K562 (cell line): ENCODE data around the gene FSTL4. TPM values are rescaled to one million over a fixed set of nuclear protein-coding genes. Genes with fewer than 3 reads are reported as not detected.

Experiments
- BRD9 ChIP-seq: fragments of 450-650 bp; IDR thresholded peaks from 2 replicates; pipeline ENCODE4 v1.6.1; 2018; ENCODE audit warnings: low read depth; ENCODE audit not compliant: partially characterized antibody
- CREB5 ChIP-seq: fragments of 250-450 bp; sonication (Bioruptor Pico); IDR thresholded peaks from 2 replicates; pipeline ENCODE4 v1.5.0; 2020; ENCODE audit warnings: mild to moderate bottlenecking
- KHSRP ChIP-seq: fragments of 450-650 bp; IDR thresholded peaks from 2 replicates; pipeline ENCODE4 v1.6.1; 2017
- MAZ ChIP-seq, 2 experiments: fragments of 450-650 bp in 1 of 2; sonication (generic) in 1 of 2; formaldehyde crosslinking; IDR thresholded peaks in 1 of 2; conservative IDR thresholded peaks in 1 of 2; 2 replicates each; pipeline versions ENCODE4 v1.4.0 to v1.5.0; 2020; ENCODE audit warnings: mild to moderate bottlenecking in 1 of 2, missing genetic modification reagents in 1 of 2
- SMC3 ChIP-seq: conservative IDR thresholded peaks from 2 replicates; pipeline ENCODE4 v1.6.1; 2011; ENCODE audit warnings: low read depth, low read length, improper control_type of control experiment; ENCODE audit not compliant: insufficient read depth
- STAG1 ChIP-seq: sonication (generic); formaldehyde crosslinking; IDR thresholded peaks from 2 replicates; pipeline ENCODE4 v1.5.0; 2020; ENCODE audit warnings: missing genetic modification reagents, borderline replicate concordance
- YY1 ChIP-seq, 3 experiments: IDR thresholded peaks; 2 replicates each; pipeline ENCODE4 v1.6.1; 2011; ENCODE audit warnings: low read length in 2 of 3, mild to moderate bottlenecking in 2 of 3, moderate library complexity in 2 of 3, borderline replicate concordance in 1 of 3, control low read depth in 1 of 3, low read depth in 1 of 3; ENCODE audit not compliant: insufficient read depth in 3 of 3, insufficient replicate concordance in 2 of 3, control insufficient read depth in 1 of 3, insufficient read length in 1 of 3; ENCODE audit errors: extremely low read depth in 1 of 3
- ZNF184 ChIP-seq: sonication (generic); formaldehyde crosslinking; IDR thresholded peaks from 2 replicates; pipeline ENCODE4 v1.5.0; 2020; ENCODE audit warnings: missing genetic modification reagents
- polyA plus RNA-seq, 8 experiments: library from polyadenylated mRNA; depleted of rRNA in 4 of 8; stranded (reverse) in 5 of 8; unstranded in 3 of 8; fragments of >200 nt; fragmentation: Nextera tagmentation in 2 of 8; fragmentation: Illumina TruSeq in 1 of 8; extraction: Ambion mirVana in 2 of 8; extraction: Trizol in 1 of 8; gene quantifications; 2 replicates each; pipeline versions ENCODE4 v1.2.1 to v1.2.3, GENCODE V29; 2011 to 2014; ENCODE audit warnings: inconsistent platforms in 1 of 8, missing spikeins in 1 of 8
- total RNA-seq, 7 experiments: library from RNA; depleted of rRNA in 6 of 7; stranded (reverse); fragments of >200 nt in 6 of 7; fragmentation: Illumina TruSeq in 2 of 7; extraction: Trizol in 2 of 7; gene quantifications; 2 replicates each; pipeline versions ENCODE4 v1.2.1 to v1.2.3, GENCODE V29; 2011 to 2021; ENCODE audit warnings: low replicate concordance in 1 of 7
- TF ChIP-seq, protein P1 (sequence below): fragments of 250-450 bp; sonication (Bioruptor Pico); IDR thresholded peaks from 2 replicates; pipeline ENCODE4 v1.9.0; 2021; ENCODE audit warnings: mild to moderate bottlenecking, inconsistent platforms
- TF ChIP-seq, protein P2 (sequence below): fragments of 250-450 bp; sonication (Bioruptor Pico); IDR thresholded peaks from 2 replicates; pipeline ENCODE4 v1.8.0; 2021; ENCODE audit warnings: mild to moderate bottlenecking, moderate library complexity
- TF ChIP-seq, protein P3 (sequence below): sonication (generic); formaldehyde crosslinking; IDR thresholded peaks from 2 replicates; pipeline ENCODE4 v1.8.0; 2022; ENCODE audit warnings: missing genetic modification reagents, mild to moderate bottlenecking, moderate library complexity, borderline replicate concordance

FSTL4 gene
- total and polyA plus RNA-seq, 9 of the 15 experiments (the other 6 are each of a cell fraction or from before 2014, with no cell fraction given), result 0.08 to 0.18 (median 0.10) TPM; not detected in 5

- TF ChIP-seq, protein P1, sequence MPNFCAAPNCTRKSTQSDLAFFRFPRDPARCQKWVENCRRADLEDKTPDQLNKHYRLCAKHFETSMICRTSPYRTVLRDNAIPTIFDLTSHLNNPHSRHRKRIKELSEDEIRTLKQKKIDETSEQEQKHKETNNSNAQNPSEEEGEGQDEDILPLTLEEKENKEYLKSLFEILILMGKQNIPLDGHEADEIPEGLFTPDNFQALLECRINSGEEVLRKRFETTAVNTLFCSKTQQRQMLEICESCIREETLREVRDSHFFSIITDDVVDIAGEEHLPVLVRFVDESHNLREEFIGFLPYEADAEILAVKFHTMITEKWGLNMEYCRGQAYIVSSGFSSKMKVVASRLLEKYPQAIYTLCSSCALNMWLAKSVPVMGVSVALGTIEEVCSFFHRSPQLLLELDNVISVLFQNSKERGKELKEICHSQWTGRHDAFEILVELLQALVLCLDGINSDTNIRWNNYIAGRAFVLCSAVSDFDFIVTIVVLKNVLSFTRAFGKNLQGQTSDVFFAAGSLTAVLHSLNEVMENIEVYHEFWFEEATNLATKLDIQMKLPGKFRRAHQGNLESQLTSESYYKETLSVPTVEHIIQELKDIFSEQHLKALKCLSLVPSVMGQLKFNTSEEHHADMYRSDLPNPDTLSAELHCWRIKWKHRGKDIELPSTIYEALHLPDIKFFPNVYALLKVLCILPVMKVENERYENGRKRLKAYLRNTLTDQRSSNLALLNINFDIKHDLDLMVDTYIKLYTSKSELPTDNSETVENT (CRISPR knock-in tag), result no peak
- TF ChIP-seq MAZ (CRISPR knock-in tag; conservative IDR thresholded peaks at IDR 0.05 in 1 of 2, IDR thresholded peaks at IDR 0.05 in 1 of 2), result 0 out of 4 replicates have a peak, but pooled peaks of 1 of the 2 experiments have one; percentile 19
- TF ChIP-seq STAG1, result peak; percentile 36; the same call in 1 of the 2 replicates
- no peak for TF ChIP-seq KHSRP
- TF ChIP-seq, protein P2, sequence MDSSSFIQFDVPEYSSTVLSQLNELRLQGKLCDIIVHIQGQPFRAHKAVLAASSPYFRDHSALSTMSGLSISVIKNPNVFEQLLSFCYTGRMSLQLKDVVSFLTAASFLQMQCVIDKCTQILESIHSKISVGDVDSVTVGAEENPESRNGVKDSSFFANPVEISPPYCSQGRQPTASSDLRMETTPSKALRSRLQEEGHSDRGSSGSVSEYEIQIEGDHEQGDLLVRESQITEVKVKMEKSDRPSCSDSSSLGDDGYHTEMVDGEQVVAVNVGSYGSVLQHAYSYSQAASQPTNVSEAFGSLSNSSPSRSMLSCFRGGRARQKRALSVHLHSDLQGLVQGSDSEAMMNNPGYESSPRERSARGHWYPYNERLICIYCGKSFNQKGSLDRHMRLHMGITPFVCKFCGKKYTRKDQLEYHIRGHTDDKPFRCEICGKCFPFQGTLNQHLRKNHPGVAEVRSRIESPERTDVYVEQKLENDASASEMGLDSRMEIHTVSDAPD (CRISPR knock-in tag), result no peak
- TF ChIP-seq, protein P3, sequence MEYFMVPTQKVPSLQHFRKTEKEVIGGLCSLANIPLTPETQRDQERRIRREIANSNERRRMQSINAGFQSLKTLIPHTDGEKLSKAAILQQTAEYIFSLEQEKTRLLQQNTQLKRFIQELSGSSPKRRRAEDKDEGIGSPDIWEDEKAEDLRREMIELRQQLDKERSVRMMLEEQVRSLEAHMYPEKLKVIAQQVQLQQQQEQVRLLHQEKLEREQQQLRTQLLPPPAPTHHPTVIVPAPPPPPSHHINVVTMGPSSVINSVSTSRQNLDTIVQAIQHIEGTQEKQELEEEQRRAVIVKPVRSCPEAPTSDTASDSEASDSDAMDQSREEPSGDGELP (CRISPR knock-in tag), result no peak
- peak; percentile 70 for TF ChIP-seq SMC3
- TF ChIP-seq YY1 (IDR thresholded peaks at IDR 0.05; ENCODE audit: borderline replicate concordance in 1 of 3, control insufficient read depth in 1 of 3, extremely low read depth in 1 of 3, insufficient read depth in 3 of 3, insufficient read length in 1 of 3, insufficient replicate concordance in 2 of 3, low read depth in 1 of 3, low read length in 2 of 3), result peak in 1 of 3 experiments; percentile 57
- no peak for TF ChIP-seq BRD9
- no peak for TF ChIP-seq ZNF184
- TF ChIP-seq CREB5, result no peak
These were observed 152.1 kb downstream of the FSTL4 start (continued) for GRCh38 chr5:133460172-133460758.
